ENCODE measurements around the gene GFOD2.
A peak's percentile ranks its signal among the peaks of the same experiment; 100 is the strongest.

GFOD2 gene

DNA sequence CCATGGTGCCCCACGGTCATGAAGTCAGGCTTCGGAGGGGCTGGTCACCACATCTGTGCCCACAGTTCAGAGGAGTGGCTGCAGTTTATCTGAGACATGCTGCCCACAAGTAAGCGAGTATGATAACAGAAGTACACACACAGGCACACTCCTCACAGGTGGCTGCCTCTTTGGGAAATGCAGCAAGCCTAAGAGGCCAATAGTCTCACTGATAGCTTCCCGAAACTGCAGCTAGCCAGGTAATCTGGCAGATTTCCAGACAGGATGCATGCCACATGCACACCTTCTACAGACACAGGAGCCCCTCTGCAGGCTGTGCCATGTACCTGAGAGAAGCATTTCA is 12.6 kb upstream of the GFOD2 start:
- DNase-seq (ENCODE audit: low read depth) = no peak

DNA sequence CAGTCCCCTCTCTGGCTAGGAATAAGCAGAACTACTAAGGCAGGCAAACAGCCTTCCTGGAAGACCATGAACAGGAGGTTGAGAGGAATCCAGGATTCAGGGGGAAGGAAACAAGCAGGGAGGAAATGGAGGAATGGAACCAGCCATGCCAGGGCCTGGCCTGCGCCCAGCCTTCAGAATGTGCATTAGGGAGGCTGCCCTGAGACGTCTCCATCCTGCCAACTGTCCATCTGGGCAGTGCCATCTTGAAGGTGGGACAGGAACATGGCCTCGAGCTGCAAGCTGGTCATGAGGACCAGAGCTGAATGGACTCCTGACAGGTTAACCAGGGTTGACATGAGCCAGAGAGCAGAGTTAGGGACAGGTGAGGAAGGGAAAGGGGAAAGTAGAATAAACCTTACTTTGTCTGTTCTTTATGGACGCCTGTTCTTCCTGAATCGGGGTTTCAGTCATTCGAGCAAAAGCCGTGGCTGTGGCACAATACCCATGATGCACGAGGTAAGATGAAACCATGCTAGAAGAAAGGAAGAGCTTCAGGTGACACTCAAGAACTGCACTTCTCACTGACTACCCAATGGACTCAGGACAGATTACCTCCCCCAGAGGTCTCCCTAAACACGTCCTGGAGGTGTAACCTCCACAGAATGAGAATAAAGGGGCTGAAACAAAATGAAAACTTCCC is 12.1 kb upstream of the GFOD2 start:
- no peak for DNase-seq (ENCODE audit: low read depth)

DNA sequence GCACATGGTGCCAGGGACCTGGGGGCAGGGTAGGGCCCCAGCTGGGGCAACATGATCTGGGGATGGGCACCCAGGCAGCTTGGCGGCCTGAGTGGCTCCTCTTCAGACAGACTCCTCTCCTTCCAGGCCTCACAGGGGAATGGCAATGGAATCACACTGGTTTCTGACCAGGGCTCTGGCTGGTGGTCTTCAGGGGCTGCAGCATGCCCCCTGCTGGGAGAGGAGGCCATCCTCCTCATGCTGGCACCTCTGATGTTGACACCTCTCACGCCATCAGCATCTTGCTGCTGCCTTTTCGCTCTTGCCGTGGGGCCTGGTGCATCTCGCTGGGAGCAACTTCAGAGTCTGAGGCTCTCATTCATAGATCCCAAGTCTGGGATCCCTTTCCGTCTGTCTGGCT is 11.2 kb upstream of the GFOD2 start:
- no peak for DNase-seq (ENCODE audit: low read depth)

DNA sequence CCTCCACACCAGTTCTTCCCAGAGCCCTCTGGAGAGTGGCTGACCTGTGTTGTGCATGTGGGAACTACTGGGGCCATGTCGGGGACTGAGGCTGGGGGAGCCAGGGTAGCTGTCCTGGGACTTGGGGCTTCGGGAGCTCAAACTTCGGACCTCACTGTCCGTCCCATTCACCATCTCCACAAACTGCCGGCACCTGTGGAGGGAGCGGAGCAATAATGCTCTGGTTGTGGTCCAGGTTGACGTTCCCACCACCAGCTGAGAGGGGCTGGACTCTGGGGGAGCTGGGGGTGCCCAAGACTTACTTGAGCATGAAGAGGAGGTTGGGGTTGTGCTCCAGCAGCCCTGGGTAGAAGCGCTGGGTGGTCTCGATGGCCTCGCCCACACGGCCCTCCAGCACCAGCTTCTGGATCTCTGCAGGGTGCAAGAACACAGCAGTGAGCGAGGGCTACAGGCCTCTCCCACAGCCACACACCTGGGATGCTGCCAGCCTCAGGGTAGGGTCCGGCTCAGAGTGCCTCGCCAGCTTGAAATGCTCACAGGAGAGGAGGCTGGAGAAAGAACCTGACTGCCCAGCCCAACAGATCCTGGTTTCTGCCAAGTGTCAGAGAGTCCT is 10.6 kb upstream of the GFOD2 start:
- no peak for DNase-seq (ENCODE audit: low read depth)

DNA sequence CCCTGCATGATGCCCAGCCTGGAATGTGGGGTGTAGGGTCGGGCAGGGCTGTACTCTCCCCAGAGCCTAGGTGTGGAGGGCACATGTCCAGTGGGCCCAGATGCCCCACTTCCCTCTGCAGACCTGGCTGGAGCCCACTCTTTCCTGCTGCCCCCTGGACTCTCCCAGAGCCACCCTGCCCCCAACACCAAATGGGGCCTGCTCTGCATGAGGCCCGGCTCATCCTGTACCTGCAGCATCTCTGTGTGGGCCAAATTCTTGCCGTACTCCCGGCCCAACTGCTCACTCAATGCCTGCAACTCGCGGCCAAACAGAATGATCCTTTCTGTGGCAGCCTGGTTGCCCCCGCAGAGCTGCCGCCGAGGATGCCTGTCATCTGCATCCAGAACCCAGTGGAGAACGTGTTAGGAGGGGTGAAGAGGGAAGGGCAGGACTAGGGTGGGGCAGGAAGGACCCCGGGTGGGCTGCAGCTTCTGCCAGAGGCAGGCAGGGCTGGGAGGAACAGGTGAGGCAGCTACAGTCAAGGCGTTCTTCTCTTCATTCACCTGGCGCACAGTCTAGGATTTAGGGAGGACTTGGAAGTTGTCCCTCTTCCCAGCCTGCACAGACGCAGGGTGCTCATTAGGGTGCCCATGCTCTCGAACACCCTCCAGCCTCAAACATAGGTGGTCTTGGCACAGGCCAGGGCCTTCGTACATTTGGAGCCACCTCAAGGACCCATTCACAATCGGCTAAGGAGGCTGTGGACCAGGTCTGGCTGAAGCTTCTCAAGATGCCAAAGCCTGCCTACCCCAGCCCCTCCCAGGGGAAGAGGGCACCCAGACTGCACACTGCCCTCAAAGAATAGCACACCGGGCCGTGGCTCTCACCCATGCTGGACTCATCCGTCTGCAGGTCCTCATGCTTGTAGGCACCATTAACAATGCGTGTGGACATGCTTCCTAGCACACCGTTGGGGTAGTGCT is 8.7 kb upstream of the GFOD2 start:
- DNase-seq (ENCODE audit: low read depth) = no peak

DNA sequence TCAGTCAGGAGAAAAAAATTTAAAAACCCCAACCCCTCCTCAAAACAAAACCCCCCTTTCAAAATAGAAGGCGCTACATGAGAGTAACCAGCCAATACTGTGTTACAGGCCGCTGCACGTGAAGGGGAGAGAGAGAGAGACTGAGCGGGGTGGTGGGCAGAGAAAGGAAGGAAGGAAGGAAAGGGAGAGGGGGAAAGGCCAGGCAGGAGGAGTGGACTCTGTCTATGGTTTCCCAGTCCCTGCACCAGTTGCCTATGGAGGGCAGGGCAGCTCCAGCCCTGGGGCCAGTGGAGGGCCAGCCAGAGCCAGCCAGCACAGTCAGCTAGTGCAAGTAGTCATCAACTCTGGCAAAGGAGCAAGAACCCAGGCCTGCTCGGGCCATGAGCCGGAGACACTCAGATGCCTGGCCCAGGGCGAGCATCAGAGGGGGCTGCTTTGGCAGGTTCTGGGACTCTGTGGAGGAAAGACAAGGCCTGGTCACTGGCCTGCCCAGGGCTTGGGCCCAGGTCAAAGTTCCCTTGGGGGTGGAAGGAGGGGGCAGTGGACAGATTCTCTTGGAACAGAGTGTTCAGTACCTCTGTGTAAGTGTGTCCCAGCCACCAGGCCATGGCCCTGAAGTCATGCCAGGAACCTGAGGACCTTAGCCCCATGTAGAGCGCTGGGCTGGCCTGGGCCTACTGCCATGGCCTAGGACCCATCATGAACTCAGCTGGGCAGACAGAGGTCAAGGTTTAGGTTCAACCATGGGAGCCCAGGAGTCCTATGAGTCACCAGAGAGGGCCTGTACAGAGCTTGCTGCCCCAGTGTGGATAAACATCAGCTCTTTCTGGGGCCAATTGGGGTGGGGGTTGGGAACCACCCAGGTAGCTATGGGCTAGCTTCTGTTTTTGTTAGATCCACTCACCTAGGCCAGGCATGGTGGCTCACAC is 7.3 kb upstream of the GFOD2 start:
- DNase-seq (ENCODE audit: low read depth) = no peak

DNA sequence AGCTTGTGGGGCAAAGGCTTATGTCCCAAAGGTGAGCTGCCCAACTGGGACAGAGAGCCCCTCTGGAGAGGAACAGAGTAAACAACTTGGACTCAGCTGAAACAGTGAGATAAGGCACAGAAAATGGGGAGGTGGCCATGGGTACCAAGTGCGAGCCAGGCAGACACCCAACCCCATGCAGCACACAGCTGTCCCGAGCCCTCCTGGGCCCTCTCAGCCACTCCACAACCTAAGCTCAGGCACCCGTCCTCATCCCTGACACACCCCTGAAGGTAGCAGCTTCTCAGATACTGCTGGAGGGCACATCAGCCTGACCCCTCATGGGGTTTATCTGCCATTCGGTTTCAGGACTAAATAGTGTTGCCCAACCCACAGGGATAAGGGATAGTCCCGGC is 4.8 kb upstream of the GFOD2 start:
- no peak for DNase-seq (ENCODE audit: low read depth)

DNA sequence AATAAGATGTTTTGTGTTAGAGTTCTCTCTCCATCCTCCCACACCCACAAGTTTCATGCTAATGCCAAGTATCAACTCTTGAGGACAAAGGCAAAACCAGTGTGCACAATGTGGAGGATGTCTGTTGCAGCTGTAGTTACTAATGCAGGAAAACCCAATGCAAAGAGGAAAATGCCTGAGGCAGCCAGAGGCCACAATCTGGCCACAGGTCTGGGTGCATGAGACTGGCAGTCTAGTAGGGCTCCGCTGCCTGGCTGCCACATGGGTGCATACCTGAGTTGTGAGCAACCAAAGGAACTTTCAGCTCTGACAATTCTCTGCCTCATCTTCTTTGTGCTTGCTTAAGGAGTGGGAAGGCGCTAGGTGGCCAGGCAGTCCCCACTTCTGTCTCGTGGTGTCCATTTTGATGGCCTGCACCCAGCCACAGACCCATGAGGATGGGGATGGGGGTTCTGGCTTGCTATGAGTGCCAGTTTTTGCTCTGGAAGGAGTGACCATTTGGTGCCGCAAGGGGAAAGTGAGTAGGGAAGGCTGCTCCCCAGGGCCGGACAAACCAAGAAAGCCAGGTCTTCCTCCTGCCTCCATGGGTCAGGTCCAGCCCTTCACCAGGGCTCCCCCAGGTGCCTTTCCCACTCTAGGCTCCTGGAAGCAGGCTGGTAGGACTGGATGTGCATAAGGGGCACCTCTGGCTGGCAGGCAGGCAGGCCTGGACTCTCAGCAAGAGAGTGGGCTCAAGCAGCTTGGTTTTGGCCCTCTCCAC is 4.2 kb upstream of the GFOD2 start:
- DNase-seq (ENCODE audit: low read depth) = peak; percentile 56

DNA sequence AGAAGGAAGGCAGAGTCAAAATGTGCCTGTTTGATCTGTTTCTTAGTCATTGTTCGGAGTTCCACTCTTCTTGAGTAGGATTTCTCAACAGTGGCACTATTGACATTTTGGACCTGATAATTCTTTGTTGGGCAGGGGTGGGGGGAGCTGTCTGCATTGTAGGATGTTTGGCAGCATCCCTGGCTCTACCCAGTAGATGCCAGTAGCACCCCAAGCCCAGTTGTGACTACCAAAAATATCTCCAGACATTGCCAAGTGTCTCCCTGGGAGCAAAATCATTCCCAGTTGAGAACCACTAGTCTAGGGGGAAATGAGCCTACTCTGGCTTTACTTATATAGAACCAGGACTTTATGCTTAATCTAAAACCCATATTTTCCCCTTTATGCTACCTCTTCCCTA is 1.1 kb upstream of the GFOD2 start:
- DNase-seq (ENCODE audit: low read depth) = no peak

DNA sequence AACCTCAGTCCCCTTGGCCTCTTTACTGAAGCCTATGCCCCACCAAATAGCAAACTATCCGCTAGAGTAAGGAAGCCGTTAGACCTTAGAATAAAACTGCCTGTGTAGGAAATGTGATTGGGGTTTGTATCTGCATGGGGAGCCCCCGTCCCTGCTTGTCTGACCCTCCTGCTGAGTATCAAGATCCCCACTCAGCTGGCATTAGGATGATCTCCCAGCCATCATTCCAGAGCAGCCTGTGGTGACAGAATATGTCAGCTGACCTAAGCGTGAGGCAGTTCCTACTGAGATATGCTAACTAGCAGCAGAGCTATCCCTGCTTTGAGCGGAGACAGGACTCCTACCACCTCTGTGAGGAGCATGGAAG is 645 bp upstream of the GFOD2 start:
- DNase-seq (ENCODE audit: low read depth) = peak; percentile 47

DNA sequence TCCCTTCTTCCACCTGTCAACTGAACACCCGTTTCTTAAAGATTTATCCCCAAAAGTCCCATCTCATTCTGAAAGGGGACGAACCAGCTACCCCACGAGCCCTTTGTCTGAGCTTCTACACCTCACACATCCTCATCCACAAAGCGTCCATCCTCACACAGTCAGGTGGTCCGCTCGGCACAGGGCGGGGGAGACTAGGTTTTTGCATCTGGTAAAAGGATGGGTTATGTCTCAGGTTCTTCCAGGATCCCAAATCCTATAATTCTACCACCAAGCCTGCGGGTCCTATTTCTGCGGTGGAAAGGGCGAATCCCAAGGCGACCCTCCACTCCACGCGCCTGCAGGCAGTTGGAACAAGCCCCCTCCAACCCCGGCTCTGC is 458 bp downstream of the GFOD2 start:
- no peak for DNase-seq (ENCODE audit: low read depth)

DNA sequence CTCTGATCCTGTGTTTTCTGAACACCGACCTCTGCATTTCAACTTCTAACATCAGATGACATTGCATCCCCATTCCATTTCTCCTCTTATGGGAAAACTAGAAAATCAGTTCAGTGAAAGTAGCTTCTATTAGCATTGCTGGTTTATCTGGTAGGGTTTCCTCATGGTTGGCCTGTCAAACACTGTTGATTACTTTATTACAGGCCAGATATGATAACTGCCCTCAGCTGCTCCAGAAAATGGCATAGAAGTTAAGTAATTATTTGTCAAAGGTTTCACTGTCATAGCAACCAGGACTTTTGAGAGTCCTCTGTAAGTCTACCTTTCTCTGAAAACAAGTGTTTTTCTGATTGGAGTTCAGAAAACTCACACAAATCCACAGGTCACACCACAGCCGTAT is 3.0 kb downstream of the GFOD2 start:
- DNase-seq (ENCODE audit: low read depth) = no peak

DNA sequence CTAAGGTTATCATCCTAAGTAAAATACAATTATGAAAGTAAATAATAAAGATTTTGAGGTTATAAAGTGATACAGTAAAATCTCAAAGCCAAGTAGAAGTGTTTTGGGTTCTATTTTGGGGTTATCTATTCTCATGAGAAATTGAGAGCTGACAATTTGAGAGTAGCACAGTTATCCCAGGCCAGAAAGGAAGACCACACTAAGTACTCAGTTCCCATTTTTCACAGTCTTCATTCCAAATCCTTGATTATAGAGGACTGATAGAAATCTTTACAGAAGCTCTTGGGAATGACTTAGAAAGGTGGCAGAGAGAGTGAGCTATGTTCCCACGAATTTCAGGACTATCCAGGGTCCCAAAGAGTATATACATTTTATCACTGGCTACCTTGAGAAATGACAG is 4.6 kb downstream of the GFOD2 start:
- DNase-seq (ENCODE audit: low read depth) = no peak

DNA sequence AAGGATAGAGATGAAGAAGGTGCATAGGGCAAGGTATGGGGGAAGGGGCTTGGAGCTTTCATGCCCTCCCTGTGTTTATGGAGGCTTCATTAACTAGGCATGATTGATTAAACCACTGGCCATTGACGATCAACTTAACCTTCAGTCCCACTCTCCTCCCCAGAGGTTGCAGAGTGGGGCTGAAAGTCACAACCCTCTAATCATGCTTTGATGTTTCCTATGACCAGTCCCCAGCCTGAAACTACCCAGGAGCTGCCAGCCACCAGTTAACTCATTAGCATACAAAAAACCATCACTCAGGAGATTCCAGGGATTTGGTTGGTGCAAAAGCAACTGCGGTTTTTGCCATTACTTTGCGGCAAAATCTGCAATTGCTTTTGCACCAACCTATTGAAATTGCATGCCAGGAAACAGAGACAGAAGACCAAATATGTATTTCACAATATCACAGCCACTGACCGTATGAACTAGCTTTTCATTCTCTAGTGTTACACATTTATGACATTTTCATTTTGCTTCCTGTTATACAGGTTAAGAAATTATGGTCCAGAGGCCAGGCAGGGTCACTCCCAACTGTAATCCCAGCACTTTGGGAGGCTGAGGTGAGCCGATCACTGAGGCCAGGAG is 5.4 kb downstream of the GFOD2 start:
- no peak for DNase-seq (ENCODE audit: low read depth)

DNA sequence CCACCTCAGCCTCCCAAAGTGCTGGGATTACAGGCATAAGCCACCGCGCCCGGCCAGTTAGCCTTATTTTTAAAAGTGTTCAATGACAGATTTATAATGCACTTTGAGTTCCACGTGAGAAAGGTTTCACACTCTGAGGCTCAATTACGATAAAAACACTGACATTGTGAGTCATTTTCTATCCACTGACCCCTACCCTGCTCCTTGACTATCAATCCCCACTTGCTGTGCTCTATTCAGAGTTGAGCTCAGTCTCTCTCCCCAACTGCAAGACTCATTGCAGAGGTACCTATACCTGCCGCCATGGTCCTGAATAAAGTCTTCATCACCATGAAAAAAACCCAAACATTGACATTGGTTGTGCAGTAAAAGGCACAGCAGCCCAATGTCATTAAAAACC is 8.5 kb downstream of the GFOD2 start:
- no peak for DNase-seq (ENCODE audit: low read depth)

DNA sequence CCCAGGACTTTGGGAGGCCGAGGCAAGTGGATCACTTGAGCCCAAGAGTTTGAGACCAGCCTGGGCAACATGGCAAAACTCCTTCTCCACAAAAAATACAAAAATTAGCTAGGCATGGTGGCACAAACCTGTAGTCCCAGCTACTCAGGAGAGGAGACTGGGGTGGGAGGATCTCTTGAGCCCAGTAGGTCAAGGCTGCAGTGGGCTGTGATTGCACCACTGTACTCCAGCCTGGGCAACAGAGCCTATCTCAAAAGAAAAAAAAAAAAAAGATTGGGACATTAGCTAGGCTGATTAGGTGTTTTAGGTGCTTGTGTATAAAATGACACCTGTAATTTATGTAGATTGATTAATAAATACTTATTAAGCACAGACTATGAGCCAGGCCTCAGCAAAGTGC is 10.1 kb downstream of the GFOD2 start:
- no peak for DNase-seq (ENCODE audit: low read depth)

DNA sequence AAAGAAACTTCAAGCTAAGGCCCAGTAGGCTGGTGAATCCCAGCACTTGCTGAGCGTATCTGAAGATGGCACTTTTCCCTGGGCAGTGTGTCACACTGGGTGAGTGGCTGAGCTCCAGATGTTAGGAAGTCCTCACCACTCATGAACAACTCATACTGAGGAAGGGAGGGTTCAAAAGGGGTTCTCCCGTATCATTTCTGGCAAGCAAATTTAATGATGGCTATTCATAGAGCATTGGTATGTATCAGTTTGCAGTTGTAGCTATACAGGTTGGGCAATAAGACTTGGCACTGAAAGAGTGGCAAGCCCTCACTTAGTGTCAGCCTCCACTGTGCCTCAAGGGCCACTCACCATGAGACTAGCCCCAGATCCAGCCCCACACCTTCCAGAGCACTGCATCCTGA is 10.7 kb downstream of the GFOD2 start:
- peak; percentile 81 for DNase-seq (ENCODE audit: low read depth)

DNA sequence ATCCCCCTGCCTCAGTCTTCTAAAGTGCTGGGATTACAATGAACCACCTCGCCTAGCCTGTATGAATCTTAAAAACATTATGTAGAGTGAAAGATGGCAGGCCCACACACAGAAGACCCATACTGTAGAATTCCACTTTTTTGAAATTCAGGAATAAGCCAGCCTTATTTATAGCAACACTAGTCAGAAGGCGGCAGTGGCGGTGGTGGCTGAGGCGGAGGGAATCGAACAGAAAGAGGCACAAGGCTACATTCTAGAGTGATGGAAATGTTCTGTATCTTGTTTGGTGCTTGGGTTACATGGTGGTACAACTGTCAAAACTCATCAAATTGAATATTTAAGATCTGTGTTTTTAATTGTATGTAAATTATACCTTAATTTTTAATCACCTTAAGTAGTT is 11.3 kb downstream of the GFOD2 start:
- no peak for DNase-seq (ENCODE audit: low read depth)

DNA sequence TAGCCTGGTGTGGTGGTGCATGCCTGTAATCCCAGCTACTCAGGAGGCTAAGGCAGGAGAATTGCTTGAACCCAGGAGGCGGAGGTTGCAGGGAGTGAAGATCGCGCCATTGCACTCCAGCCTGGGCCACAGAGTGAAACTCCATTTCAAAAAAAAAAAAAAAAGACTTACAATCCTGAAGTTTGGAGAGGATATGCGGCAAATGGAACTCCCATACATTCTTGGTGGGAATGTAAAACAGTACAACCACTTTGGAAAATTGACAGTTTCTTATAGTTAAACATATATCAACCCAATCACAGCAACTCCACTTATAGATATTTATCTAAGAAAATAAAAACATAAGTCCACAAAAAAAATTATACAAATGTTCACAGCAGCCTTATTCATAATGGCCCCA is 11.9 kb downstream of the GFOD2 start:
- DNase-seq (ENCODE audit: low read depth) = no peak

DNA sequence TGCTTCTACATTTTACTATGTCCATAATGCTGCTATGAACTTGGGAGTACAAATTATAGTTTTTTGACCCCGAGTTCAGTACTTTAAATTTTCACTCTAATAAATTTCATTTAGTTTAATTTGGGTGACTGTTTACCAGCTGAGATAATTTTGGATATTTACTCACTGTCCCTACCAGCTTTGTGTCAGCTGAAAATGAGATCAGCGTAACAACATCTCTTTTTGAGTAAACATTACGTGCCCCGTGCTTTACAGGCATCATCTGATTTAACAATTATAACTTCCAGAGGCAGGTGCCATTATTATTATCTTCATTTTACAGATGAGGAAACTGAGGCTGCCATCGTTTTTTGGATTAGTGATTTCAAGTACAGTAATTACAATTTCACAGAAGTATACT is 15.0 kb downstream of the GFOD2 start:
- DNase-seq (ENCODE audit: low read depth) = no peak

DNA sequence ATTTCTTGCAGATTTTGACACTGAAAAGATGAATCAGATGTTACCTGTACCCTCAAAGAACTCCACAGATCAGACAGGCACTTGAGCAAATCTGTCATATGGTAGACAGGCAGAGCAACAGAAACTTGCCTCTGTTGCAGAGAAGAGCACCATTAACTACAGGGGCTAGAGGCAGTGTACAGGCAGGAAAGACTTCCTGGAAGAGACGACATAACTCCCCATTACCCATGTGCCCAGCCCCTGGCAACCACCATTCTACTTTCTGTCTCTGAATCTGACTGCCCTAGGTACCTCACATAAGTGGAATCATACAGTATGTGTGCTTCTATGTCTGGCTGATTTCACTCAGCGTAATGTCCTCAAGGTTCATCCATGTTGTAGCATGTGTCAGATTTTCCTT is 15.5 kb downstream of the GFOD2 start:
- DNase-seq (ENCODE audit: low read depth) = no peak
